Upper lobe of left lung (tissue), 6 donors: ENCODE results near the gene KLF7. TPM values are rescaled to one million over a fixed set of nuclear protein-coding genes. Genes with fewer than 3 reads are reported as not detected.
A peak's percentile ranks its signal among the peaks of the same experiment; 100 is the strongest.

Experiments
- ATAC-seq, 2 donors: fragments of 200-7000 bp; cut with Tn5 transposase; one replicate each; pipeline ENCODE4 v1.9.1; 2022; ENCODE audit warnings: mild to moderate bottlenecking in 2 of 2, moderate library complexity in 2 of 2; ENCODE audit not compliant: low FRiP score in 2 of 2
- DNase-seq, 2 donors: peaks; one replicate each; pipeline ENCODE4 v3.0.0-alpha.2; 2019 to 2020
- H3K27ac ChIP-seq, 4 donors: fragments of 200-600 bp; sonication (generic); one replicate each; pipeline ENCODE4 v1.5.1; 2016 to 2019
- H3K27me3 ChIP-seq, 4 donors: fragments of 200-600 bp; sonication (generic); one replicate each; pipeline ENCODE4 v1.5.1; 2017 to 2019
- H3K36me3 ChIP-seq, 4 donors: fragments of 200-600 bp; sonication (generic); one replicate each; pipeline ENCODE4 v1.5.1; 2016 to 2019
- H3K4me1 ChIP-seq, 4 donors: fragments of 200-600 bp; sonication (generic); one replicate each; pipeline ENCODE4 v1.5.1; 2018 to 2019
- H3K4me3 ChIP-seq, 4 donors: fragments of 200-600 bp; sonication (generic); one replicate each; pipeline ENCODE4 v1.5.1; 2017 to 2019; ENCODE audit warnings: mild to moderate bottlenecking in 2 of 4, moderate library complexity in 1 of 4
- H3K9me3 ChIP-seq, 4 donors: fragments of 200-600 bp; sonication (generic); one replicate each; pipeline ENCODE4 v1.5.1; 2018 to 2019
- CTCF ChIP-seq, 6 experiments: fragments of 450-650 bp in 4 of 6; fragments of 200-600 bp in 2 of 6; sonication (generic) in 2 of 6; IDR thresholded peaks; one replicate each; pipeline ENCODE4 v1.5.1; 2016 to 2019; ENCODE audit warnings: antibody characterized with exemption in 6 of 6
- EP300 ChIP-seq, 4 donors: sonication (generic); formaldehyde crosslinking; IDR thresholded peaks; one replicate each; pipeline ENCODE4 v1.5.1; 2017; ENCODE audit warnings: antibody characterized with exemption in 4 of 4, control low read depth in 2 of 4
- POLR2A ChIP-seq, 4 donors: fragments of 450-650 bp; IDR thresholded peaks; one replicate each; pipeline ENCODE4 v1.5.1; 2016 to 2017; ENCODE audit warnings: antibody characterized with exemption in 4 of 4, mild to moderate bottlenecking in 2 of 4
- POLR2AphosphoS5 ChIP-seq, 2 donors: sonication (generic); formaldehyde crosslinking; IDR thresholded peaks; one replicate each; pipeline ENCODE4 v1.5.1; 2017; ENCODE audit warnings: antibody characterized with exemption in 2 of 2
- WGBS, 2 donors: methylation state at CpG; one replicate each; pipeline ENCODE4 v1.1.5; 2017 to 2018; 5-methylcytosine and 5-hydroxymethylcytosine counted together
- total RNA-seq, 6 donors: library from RNA; depleted of rRNA in 4 of 6; stranded (reverse); fragments of >200 nt in 4 of 6; gene quantifications; one replicate each; pipeline versions ENCODE4 v1.1.0 to v1.2.1, GENCODE V29; 2016 to 2021
- donor health status: DM: no; HTN: no; CAD: no; lungs with moderate emphysema.
- donor health status: DM: no; HTN: yes; CAD: no; lungs with severe emphysema.

KLF7 gene
- total RNA-seq, 6 donors from 2014 or later, result 15.4 to 50.5 (median 22.4) TPM

- Histone ChIP-seq H3K4me1 (no peaks in the 10 kb centered on the region), H3K36me3 (no peaks in the 10 kb centered on the region), H3K27ac (no peak overlapping the region), H3K27me3 (no peaks in the 10 kb centered on the region), H3K4me3 (no peak overlapping the region), H3K9me3 (no peaks in the 10 kb centered on the region)
- ATAC-seq, result no peak
- TF ChIP-seq POLR2AphosphoS5 (IDR thresholded peaks at IDR 0.05) (no peak), POLR2A (IDR thresholded peaks at IDR 0.05) (no peak), CTCF (IDR thresholded peaks at IDR 0.05) (no peak), EP300 (IDR thresholded peaks at IDR 0.05) (no peak)
- no peak for DNase-seq
These were observed 17.8 kb upstream of the KLF7 start for GRCh38 chr2:207183506-207183905.

GRCh38 chr2:207182911-207183310, 17.2 kb upstream of the KLF7 start:
- Histone ChIP-seq H3K36me3 (no peaks in the 10 kb centered on the region), H3K27me3 (no peaks in the 10 kb centered on the region), H3K4me3 (no peak overlapping the region), H3K4me1 (no peaks in the 10 kb centered on the region), H3K27ac (no peak overlapping the region), H3K9me3 (no peaks in the 10 kb centered on the region)
- 85 to 90% methylated on average over 2 of the region's 2 CpGs for WGBS, 2 donors
- no peak for ATAC-seq
- no peak for DNase-seq
- TF ChIP-seq POLR2AphosphoS5 (IDR thresholded peaks at IDR 0.05) (no peak), POLR2A (IDR thresholded peaks at IDR 0.05) (no peak), EP300 (IDR thresholded peaks at IDR 0.05) (no peak), CTCF (IDR thresholded peaks at IDR 0.05) (no peak)

- no peaks in the 10 kb centered on the region for H3K4me1 ChIP-seq
- H3K4me3 ChIP-seq, result no peak overlapping the region
- H3K27ac ChIP-seq, result no peak overlapping the region
- ATAC-seq (no peak), DNase-seq (no peak)
- H3K36me3 ChIP-seq, result no peaks in the 10 kb centered on the region
- no peak for TF ChIP-seq POLR2A (IDR thresholded peaks at IDR 0.05)
- TF ChIP-seq EP300 (IDR thresholded peaks at IDR 0.05), result no peak
- TF ChIP-seq POLR2AphosphoS5 (IDR thresholded peaks at IDR 0.05), result no peak
- no peak for TF ChIP-seq CTCF (IDR thresholded peaks at IDR 0.05)
- H3K9me3 ChIP-seq, result no peaks in the 10 kb centered on the region
- H3K27me3 ChIP-seq, result no peaks in the 10 kb centered on the region
- 91 to 94% methylated on average over 7 of the region's 7 CpGs for WGBS, 2 donors
These were observed 16.0 kb upstream of the KLF7 start for GRCh38 chr2:207181526-207182274.

GRCh38 chr2:207180741-207181140, 15.0 kb upstream of the KLF7 start:
- H3K9me3 ChIP-seq, result no peaks in the 10 kb centered on the region
- H3K27me3 ChIP-seq, result no peaks in the 10 kb centered on the region
- H3K4me3 ChIP-seq, result no peak overlapping the region
- ATAC-seq, result no peak
- no peak for DNase-seq
- no peak for TF ChIP-seq POLR2A (IDR thresholded peaks at IDR 0.05)
- no peak for TF ChIP-seq EP300 (IDR thresholded peaks at IDR 0.05)
- TF ChIP-seq POLR2AphosphoS5 (IDR thresholded peaks at IDR 0.05), result no peak
- no peak for TF ChIP-seq CTCF (IDR thresholded peaks at IDR 0.05)
- no peak overlapping the region for H3K27ac ChIP-seq
- H3K36me3 ChIP-seq, result no peaks in the 10 kb centered on the region
- peaks cover 0 to 5% (median 0%) of the 10 kb centered on the region in 4 donors for H3K4me1 ChIP-seq

GRCh38 chr2:207176247-207176646, 10.5 kb upstream of the KLF7 start:
- no peak for DNase-seq
- no peaks in the 10 kb centered on the region for H3K36me3 ChIP-seq
- H3K4me3 ChIP-seq, result no peak overlapping the region
- H3K9me3 ChIP-seq, result no peaks in the 10 kb centered on the region
- ATAC-seq, result peak in 1 of 2 donors; percentile 43
- peaks cover 0 to 5% (median 0%) of the 10 kb centered on the region in 4 donors for H3K4me1 ChIP-seq
- H3K27ac ChIP-seq, result no peak overlapping the region
- no peak for TF ChIP-seq EP300 (IDR thresholded peaks at IDR 0.05)
- TF ChIP-seq POLR2A (IDR thresholded peaks at IDR 0.05), result no peak
- TF ChIP-seq POLR2AphosphoS5 (IDR thresholded peaks at IDR 0.05), result no peak
- no peak for TF ChIP-seq CTCF (IDR thresholded peaks at IDR 0.05)
- no peaks in the 10 kb centered on the region for H3K27me3 ChIP-seq
